ENCODE results near the gene PDCD7.
A peak's percentile ranks its signal among the peaks of the same experiment; 100 is the strongest.
"Not testable (repeated sequence)": the region's sequence is repeated elsewhere in the genome, so short reads cannot be mapped to it uniquely, and the experiment has no call there.

PDCD7 gene

GRCh38 chr15:65130941-65131340 is 2.7 kb downstream of the PDCD7 start:
- DNase-seq (ENCODE audit: extremely low read depth in 1 of 2, low read depth in 1 of 2): no peak

GRCh38 chr15:65115542-65115941 is 18.1 kb downstream of the PDCD7 start:
- no peak for DNase-seq (ENCODE audit: extremely low read depth in 1 of 2, low read depth in 1 of 2)

- DNase-seq (ENCODE audit: extremely low read depth in 1 of 2, low read depth in 1 of 2): no peak
Observed at GRCh38 chr15:65115086-65115485, 18.5 kb downstream of the PDCD7 start, which contains the start of gene UBAP1L. TSS of gene UBAP1L (minus strand) at chr15:65115200. CDS start at chr15:65106215, 8,985 bp downstream.

- no peak for DNase-seq (ENCODE audit: extremely low read depth in 1 of 2, low read depth in 1 of 2)
Observed at GRCh38 chr15:65110676-65111292, 22.8 kb downstream of the PDCD7 start.

GRCh38 chr15:65106011-65106590 is 27.5 kb downstream of the PDCD7 start:
- no peak for DNase-seq (ENCODE audit: extremely low read depth in 1 of 2, low read depth in 1 of 2)

- DNase-seq (ENCODE audit: extremely low read depth in 1 of 2, low read depth in 1 of 2): no peak
Observed at GRCh38 chr15:65105038-65105437, 28.6 kb downstream of the PDCD7 start.

GRCh38 chr15:65102912-65103311 is 30.7 kb downstream of the PDCD7 start:
- DNase-seq (ENCODE audit: extremely low read depth in 1 of 2, low read depth in 1 of 2): no peak

- DNase-seq (ENCODE audit: extremely low read depth in 1 of 2, low read depth in 1 of 2): no peak
Observed at GRCh38 chr15:65101891-65102708, 31.5 kb downstream of the PDCD7 start.

- DNase-seq (ENCODE audit: extremely low read depth in 1 of 2, low read depth in 1 of 2): peak in 1 of 2 donors; percentile 12
Observed at GRCh38 chr15:65101411-65101890, 32.2 kb downstream of the PDCD7 start.

- DNase-seq (ENCODE audit: extremely low read depth in 1 of 2, low read depth in 1 of 2): no peak
Observed at GRCh38 chr15:65100442-65100841, 33.2 kb downstream of the PDCD7 start.

GRCh38 chr15:65099801-65100200 is 33.8 kb downstream of the PDCD7 start:
- not testable (repeated sequence) for DNase-seq (ENCODE audit: extremely low read depth in 1 of 2, low read depth in 1 of 2)

- DNase-seq (ENCODE audit: extremely low read depth in 1 of 2, low read depth in 1 of 2): no peak
Observed at GRCh38 chr15:65099336-65099735, 34.3 kb downstream of the PDCD7 start.

GRCh38 chr15:65097651-65098263 is 35.9 kb downstream of the PDCD7 start:
- no peak for DNase-seq (ENCODE audit: extremely low read depth in 1 of 2, low read depth in 1 of 2)

- no peak for DNase-seq (ENCODE audit: extremely low read depth in 1 of 2, low read depth in 1 of 2)
Observed at GRCh38 chr15:65096481-65097385, 36.9 kb downstream of the PDCD7 start.

GRCh38 chr15:65095747-65096104 is 37.9 kb downstream of the PDCD7 start:
- no peak for DNase-seq (ENCODE audit: extremely low read depth in 1 of 2, low read depth in 1 of 2)

GRCh38 chr15:65095011-65095746 is 38.4 kb downstream of the PDCD7 start:
- no peak for DNase-seq (ENCODE audit: extremely low read depth in 1 of 2, low read depth in 1 of 2)

- no peak for DNase-seq (ENCODE audit: extremely low read depth in 1 of 2, low read depth in 1 of 2)
Observed at GRCh38 chr15:65094294-65094995, 39.2 kb downstream of the PDCD7 start.

- not testable (repeated sequence) for DNase-seq (ENCODE audit: extremely low read depth in 1 of 2, low read depth in 1 of 2)
Observed at GRCh38 chr15:65093793-65094170, 39.8 kb downstream of the PDCD7 start.
